SU-DHL-6 (cell line): ENCODE data around the gene SLC16A3.

ENCODE experiments used
- CTCF ChIP-seq: fragments of 200-600 bp; sonication (generic); IDR thresholded peaks from one replicate; pipeline ENCODE4 v1.5.1; 2017; ENCODE audit warnings: antibody characterized with exemption, mild to moderate bottlenecking, low read length, moderate library complexity; ENCODE audit not compliant: insufficient read depth, poor library complexity, severe bottlenecking
- EZH2phosphoT487 ChIP-seq: fragments of 200-600 bp; sonication (generic), shearing (Covaris generic); conservative IDR thresholded peaks from 2 replicates; pipeline ENCODE4 v1.6.1; 2018; ENCODE audit warnings: mild to moderate bottlenecking, antibody characterized with exemption, low read length, moderate library complexity, mixed read lengths

GRCh38 chr17:82283208-82283749 is 54.4 kb downstream of the SLC16A3 start:
- TF ChIP-seq CTCF (no peak), EZH2phosphoT487 (no peak)
